Occipital lobe (tissue), 2 donors: ENCODE measurements around the gene CUL4A. TPM values are rescaled to one million over a fixed set of nuclear protein-coding genes. Genes with fewer than 3 reads are reported as not detected.
A peak's percentile ranks its signal among the peaks of the same experiment; 100 is the strongest.

Experiments used
- DNase-seq: peaks from one replicate; lab custom pipeline; 2025; lab: John Stamatoyannopoulos, UW
- total RNA-seq: library from RNA; depleted of rRNA; stranded (reverse); fragments of >200 nt; gene quantifications from one replicate; pipeline ENCODE4 v1.2.3, GENCODE V29; 2014

CUL4A gene
- total RNA-seq, 1 donor from 2014 or later = 55.7 TPM

GRCh38 chr13:113207890-113208420 lies 1.5 kb upstream of the CUL4A start:
- DNase-seq = no peak

- peak; percentile 79 for DNase-seq
Observed at GRCh38 chr13:113208421-113209335, 735 bp upstream of the CUL4A start, which contains the start of gene PCID2. TSS of gene PCID2 (minus strand) at chr13:113208669. CDS start at chr13:113208634, 35 bp downstream.

GRCh38 chr13:113209759-113210421 lies 477 bp downstream of the CUL4A start:
- peak; percentile 27 for DNase-seq

GRCh38 chr13:113210833-113211232 lies 1.4 kb downstream of the CUL4A start:
- DNase-seq = no peak

- no peak for DNase-seq
Observed at GRCh38 chr13:113211774-113212173, 2.4 kb downstream of the CUL4A start.

- no peak for DNase-seq
Observed at GRCh38 chr13:113216254-113217048, 7.0 kb downstream of the CUL4A start.

GRCh38 chr13:113218586-113218985 lies 9.2 kb downstream of the CUL4A start:
- no peak for DNase-seq

- no peak for DNase-seq
Observed at GRCh38 chr13:113219256-113219940, 10.0 kb downstream of the CUL4A start.

DNA sequence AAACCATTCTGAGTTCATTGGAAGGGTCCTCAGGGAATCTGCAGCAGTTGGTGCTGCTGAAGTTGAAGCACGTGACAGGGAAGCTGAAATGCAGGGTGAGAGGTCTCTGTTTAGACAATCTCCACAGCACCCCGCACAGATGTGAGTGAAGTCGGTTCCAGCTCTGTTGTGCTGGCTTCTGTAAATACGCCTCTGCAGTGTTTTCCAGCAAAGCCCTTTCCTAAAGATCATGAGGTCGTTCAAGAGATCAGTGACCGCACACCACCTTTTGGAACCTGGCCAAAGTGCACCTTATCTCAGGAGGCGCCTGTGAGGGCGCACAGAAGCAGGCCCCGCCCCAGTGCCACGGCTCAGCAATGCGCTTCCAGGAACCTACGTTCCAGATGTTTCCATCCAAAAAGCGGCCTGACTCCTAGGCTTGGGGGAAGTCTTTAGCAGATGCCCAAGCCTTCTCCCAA lies 10.8 kb downstream of the CUL4A start:
- DNase-seq = no peak

- no peak for DNase-seq
Observed at GRCh38 chr13:113220877-113221276, 11.5 kb downstream of the CUL4A start.

GRCh38 chr13:113223070-113223469 lies 13.7 kb downstream of the CUL4A start:
- DNase-seq = no peak

DNA sequence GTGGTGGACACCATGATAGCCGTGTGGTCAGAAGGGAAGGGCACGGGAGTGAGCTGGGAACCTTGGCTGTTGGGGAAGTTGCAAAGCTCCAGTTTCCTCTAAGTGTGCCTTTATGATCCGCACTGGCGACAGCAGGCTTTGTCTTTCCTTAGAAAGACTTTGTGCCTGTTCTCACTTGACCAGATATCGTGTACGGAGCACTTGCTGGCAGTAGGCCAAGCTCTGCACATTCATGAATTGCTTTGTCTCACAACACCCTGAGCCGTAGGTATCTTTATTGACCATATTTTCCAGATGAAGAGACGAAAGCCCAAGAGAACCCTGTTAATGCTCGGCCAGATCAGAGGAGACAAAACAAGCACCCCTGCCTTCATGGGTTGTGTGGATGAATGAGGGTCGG lies 15.1 kb downstream of the CUL4A start:
- no peak for DNase-seq

DNA sequence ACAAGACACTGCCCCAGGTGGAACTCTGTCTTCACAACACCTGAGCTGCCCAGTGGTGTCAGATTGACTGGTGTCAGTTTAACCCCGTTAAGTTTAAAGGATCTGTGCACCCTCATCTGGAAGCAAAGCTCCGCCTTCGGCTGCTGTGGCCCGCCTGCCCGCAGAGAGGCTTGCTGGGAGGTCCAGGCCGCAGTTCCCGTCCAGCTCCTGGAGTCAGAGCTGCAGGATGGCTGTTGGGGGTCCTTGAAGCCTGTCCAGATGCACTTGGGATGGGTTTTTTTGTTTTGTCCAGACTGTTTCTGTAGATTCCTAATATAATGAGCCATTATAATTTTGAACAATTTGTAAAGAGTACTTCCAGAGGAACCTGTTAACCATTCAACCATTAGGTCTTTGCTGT lies 16.1 kb downstream of the CUL4A start:
- no peak for DNase-seq

DNA sequence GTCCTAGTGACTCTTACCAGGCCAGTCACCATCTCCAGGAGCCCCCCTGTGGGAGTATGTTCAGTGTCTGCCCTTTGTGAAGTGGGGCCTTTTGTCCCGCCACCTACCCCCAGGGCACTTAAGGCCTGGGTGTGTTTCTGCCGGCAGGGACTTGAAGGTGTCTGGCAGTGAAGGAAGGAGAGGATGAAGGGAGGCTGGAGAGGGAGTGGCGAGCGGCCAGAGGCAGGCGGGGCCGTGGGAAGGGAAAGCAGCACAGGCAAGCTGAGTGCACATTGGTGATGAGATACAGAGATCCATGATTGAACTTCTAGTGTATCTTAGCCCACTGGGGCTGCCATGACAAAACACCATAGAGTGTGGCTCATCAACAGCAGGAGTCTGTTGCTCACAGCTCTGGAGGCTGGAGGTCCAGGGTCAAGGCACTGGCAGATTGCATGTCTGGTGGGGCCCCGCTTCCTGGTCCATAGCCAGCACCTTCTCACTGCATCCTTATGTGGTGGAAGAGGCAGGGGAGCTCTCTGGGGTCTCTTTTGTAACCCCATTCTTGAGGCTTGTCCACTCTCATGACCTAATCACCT lies 17.5 kb downstream of the CUL4A start:
- no peak for DNase-seq

DNA sequence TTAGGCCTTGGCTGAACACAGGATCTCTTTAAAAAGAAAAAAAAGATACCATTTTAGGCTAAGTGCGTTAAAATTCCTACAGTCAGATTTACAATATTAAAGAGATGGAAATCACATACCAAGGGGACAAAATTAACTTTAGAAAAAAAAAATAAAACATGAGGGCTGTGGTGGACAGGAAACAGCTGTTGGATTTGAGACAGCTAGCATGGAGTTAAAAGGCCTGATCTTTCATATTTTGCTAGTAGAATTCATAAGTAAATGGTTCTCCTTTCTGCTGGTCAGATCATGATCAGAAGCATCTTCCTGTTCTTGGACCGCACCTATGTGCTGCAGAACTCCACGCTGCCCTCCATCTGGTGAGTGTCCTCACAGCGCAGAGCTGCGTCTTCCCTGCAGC lies 19.7 kb downstream of the CUL4A start:
- no peak for DNase-seq

- DNase-seq = no peak
Observed at GRCh38 chr13:113229791-113230190, 20.4 kb downstream of the CUL4A start.

GRCh38 chr13:113231306-113232207 lies 22.1 kb downstream of the CUL4A start:
- DNase-seq = no peak

DNA sequence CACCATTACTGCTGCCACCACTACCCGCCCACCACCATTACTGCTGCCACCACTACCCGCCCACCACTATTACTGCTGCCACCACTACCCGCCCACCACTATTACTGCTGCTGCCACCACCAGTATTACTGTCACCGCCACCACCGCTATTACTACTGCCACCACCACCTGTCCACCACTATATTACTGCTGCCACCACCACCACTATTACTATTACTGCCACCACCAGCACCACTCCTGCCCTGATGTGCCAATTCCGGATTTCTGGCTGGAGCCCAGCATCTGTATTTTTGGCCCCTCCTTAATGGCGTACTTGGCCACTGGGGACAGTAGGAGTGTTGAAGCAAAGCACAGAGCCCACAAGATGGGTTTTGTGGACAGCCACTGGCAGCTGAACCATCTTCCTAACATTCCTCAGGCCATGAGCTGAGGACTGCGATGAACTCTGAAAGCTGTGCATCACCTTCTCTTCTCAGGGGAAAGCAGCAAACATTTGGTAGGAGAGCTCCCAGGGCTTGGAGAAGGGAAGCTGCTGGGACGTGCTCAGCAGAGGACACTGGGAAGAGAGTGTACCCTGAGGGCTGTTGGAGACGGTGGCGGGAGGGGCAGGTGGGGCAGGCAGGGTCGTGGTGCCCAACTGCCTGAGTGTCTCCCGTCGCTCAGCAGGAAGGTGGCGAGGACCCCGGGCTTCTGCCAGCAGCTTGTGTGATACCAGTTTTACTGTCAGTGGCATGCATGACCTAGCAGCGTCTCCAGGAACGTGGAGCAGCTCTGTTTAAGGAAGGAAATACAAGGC lies 23.0 kb downstream of the CUL4A start:
- DNase-seq = no peak

DNA sequence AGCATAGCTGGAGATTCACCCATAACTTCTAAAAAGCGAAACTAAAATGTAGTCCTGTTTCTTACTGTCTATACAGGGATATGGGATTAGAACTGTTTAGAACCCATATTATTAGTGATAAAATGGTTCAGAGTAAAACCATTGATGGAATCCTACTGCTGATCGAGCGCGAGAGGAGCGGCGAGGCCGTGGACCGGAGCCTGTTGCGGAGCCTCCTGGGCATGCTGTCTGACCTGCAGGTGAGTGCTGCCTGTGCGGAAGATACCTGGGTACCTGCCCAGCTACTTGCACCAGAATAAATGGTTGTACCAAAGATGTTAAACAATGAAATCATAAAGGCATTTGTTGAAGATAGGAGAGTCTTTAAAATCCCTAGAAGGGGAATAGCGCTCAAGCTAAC lies 23.7 kb downstream of the CUL4A start:
- no peak for DNase-seq
